NT2/D1 (cell line): ENCODE results near the gene CPNE1.

Experiments
- DNase-seq: peaks from one replicate; pipeline ENCODE4 v3.0.0-alpha.2; 2011; ENCODE audit warnings: low read depth, low spot score
- H3K27me3 ChIP-seq: 2 replicates; pipeline ENCODE4 v1.6.0; 2011; ENCODE audit warnings: mild to moderate bottlenecking; ENCODE audit not compliant: insufficient read length, insufficient read depth
- H3K36me3 ChIP-seq: 2 replicates; pipeline ENCODE4 v1.6.1; 2011; ENCODE audit warnings: mild to moderate bottlenecking, low read length, mixed read lengths; ENCODE audit not compliant: insufficient read depth, insufficient read length
- H3K4me1 ChIP-seq: 2 replicates; pipeline ENCODE4 v1.5.1; 2011; ENCODE audit not compliant: insufficient read depth, insufficient read length
- H3K4me3 ChIP-seq: 2 replicates; pipeline ENCODE4 v1.5.1; 2011; ENCODE audit warnings: low read depth; ENCODE audit not compliant: insufficient read length
- H3K9ac ChIP-seq: 2 replicates; pipeline ENCODE4 v1.6.0; 2011; ENCODE audit warnings: low read depth; ENCODE audit not compliant: insufficient read length
- H3K9me3 ChIP-seq: 2 replicates; pipeline ENCODE4 v1.5.1; 2011; ENCODE audit warnings: mild to moderate bottlenecking, low read length; ENCODE audit not compliant: insufficient read depth
- SUZ12 ChIP-seq: IDR thresholded peaks from 2 replicates; pipeline ENCODE4 v1.6.1; 2011; ENCODE audit not compliant: insufficient read length, insufficient read depth; ENCODE audit errors: extremely low read depth
- YY1 ChIP-seq: IDR thresholded peaks from 2 replicates; pipeline ENCODE4 v1.6.1; 2011; ENCODE audit not compliant: insufficient read length, insufficient read depth
- ZNF274 ChIP-seq: IDR thresholded peaks from 2 replicates; pipeline ENCODE4 v1.6.1; 2011; ENCODE audit warnings: mild to moderate bottlenecking, low read depth, low read length

Gene CPNE1

GRCh38 chr20:35604449-35604747, 60.3 kb downstream of the CPNE1 start:
- H3K27me3 ChIP-seq = peaks cover 44% of the 10 kb centered on the region
- TF ChIP-seq YY1 = no peak
- no peak for TF ChIP-seq ZNF274
- TF ChIP-seq SUZ12 = no peak
- H3K9ac ChIP-seq = no peak overlapping the region
- no peaks in the 10 kb centered on the region for H3K36me3 ChIP-seq
- no peaks in the 10 kb centered on the region for H3K9me3 ChIP-seq
- H3K4me1 ChIP-seq = peaks cover 13% of the 10 kb centered on the region
- no peak overlapping the region for H3K4me3 ChIP-seq
- DNase-seq = no peak

DNA sequence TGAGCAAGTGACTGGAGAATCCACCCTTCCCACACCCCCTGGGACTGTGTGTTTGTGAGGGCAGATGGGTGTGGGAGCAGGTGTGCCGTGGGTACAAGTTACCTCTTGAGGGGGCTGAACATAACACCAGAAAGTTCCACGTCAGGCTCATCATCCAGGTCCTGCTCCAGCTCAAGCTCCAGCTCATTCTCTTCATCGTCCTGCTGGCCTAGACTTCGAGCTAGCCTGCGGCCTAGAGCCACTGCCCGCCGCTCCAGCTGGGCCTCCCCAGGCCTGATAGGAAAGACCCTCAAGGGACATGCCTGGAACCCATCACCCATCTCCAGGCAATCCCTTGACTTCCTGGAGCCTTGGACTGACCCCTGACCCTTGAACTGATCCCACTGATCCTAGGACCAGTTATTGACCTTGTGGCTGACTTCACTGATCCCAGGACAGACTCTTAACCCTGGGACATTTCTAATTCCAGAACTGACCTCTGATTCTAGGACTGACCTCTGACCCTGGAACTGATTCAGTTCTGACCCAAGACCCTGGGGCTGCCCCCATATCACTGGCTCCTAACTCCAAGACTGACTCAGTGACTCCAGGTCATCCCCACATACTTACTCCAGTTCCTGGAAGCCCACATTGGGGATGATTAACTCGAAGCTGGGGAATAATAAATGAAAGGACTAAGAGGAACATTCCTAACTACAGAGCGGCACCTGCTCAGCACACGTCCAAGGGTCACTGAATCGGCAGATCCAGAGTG, 60.8 kb downstream of the CPNE1 start:
- TF ChIP-seq YY1 (no peak), ZNF274 (no peak), SUZ12 (no peak)
- peaks cover 14% of the 10 kb centered on the region for H3K4me1 ChIP-seq

GRCh38 chr20:35602851-35603495, 61.7 kb downstream of the CPNE1 start:
- TF ChIP-seq SUZ12 = no peak
- TF ChIP-seq YY1 = no peak
- TF ChIP-seq ZNF274 = no peak
- Histone ChIP-seq H3K27me3 (peaks cover 44% of the 10 kb centered on the region), H3K36me3 (no peaks in the 10 kb centered on the region), H3K4me3 (no peak overlapping the region), H3K4me1 (peaks cover 17% of the 10 kb centered on the region), H3K9me3 (no peaks in the 10 kb centered on the region), H3K9ac (no peak overlapping the region)
- no peak for DNase-seq

More for the DNA sequence above, 60.8 kb downstream of the CPNE1 start:
- no peak for DNase-seq
- Histone ChIP-seq H3K9ac (no peak overlapping the region), H3K27me3 (peaks cover 44% of the 10 kb centered on the region), H3K9me3 (no peaks in the 10 kb centered on the region), H3K36me3 (no peaks in the 10 kb centered on the region), H3K4me3 (no peak overlapping the region)

DNA sequence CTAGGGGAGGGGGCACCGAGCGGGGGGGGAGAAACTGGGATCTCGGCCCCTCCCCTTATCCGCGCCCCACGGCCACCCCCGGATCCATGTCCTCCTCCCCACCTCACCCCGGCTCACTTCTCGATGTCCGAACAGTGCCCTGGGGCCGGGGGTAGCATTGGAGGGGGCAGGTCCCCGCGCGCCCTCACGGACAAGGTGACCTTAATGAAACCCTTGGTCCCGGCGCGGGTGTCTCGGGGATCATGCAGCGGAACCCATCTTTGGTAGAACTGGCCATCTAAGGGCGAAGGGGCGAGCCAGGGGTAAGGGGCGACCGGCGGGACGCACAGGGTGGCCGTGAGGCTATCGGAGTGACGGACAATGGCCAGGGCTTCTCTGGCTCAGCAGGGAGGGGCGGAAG, 62.7 kb downstream of the CPNE1 start:
- peak overlapping the region; percentile 44 for H3K4me3 ChIP-seq

DNA sequence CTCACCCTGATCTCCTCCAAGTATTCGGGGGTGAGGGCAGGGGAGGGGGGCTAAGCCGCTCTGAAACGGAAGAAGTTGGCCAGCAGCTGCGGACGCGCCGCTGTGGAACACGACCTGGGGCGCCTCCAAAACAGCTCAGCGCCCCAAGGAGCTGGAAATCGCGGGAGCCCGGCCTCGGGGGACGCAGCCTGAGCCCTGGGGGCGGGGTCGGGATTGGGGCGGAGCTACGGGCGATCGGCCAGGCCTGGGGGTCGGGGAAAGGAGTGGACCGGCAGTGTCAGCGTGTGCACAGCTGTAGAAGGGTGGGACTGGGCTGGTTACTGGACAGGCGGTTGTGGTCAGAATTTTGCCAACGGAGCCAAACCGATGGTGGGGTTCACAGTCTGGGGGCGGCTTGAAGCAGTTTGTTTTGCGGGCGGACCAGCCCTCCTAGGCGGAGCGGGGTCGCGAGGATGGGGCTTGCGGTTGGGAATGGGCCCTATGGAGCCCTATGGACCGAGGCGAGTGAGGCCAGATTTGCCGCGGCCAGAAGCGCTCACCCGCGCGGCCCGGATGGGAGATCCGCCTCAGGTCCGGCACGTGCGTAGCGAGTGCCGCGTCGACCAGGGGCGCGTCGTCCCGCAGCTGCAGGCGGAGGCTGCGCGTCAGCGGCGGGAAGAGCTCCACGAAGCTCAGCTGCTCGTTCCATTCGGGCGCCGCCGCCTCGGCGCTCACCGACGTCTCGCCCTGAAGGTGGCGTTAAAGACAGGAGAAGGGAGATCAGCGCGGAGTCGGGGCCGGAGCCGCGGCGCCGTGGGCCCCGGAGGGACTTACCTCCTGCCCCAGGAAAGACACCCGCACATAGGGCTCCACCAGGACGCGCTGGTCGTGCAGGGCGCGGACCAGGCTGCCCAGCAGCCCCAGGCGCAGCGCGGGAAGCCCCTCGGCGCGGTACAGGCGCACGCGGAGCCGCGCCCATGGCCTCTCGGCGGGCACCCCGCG, 63.4 kb downstream of the CPNE1 start:
- peaks cover 44% of the 10 kb centered on the region for H3K27me3 ChIP-seq

More for the DNA sequence above, 62.7 kb downstream of the CPNE1 start:
- H3K27me3 ChIP-seq = peaks cover 44% of the 10 kb centered on the region
- H3K9ac ChIP-seq = peak overlapping the region; percentile 84
- DNase-seq = no peak
- no peak for TF ChIP-seq YY1
- TF ChIP-seq SUZ12 = no peak
- TF ChIP-seq ZNF274 = no peak
- peaks cover 22% of the 10 kb centered on the region for H3K4me1 ChIP-seq
- no peaks in the 10 kb centered on the region for H3K36me3 ChIP-seq
- no peaks in the 10 kb centered on the region for H3K9me3 ChIP-seq

DNA sequence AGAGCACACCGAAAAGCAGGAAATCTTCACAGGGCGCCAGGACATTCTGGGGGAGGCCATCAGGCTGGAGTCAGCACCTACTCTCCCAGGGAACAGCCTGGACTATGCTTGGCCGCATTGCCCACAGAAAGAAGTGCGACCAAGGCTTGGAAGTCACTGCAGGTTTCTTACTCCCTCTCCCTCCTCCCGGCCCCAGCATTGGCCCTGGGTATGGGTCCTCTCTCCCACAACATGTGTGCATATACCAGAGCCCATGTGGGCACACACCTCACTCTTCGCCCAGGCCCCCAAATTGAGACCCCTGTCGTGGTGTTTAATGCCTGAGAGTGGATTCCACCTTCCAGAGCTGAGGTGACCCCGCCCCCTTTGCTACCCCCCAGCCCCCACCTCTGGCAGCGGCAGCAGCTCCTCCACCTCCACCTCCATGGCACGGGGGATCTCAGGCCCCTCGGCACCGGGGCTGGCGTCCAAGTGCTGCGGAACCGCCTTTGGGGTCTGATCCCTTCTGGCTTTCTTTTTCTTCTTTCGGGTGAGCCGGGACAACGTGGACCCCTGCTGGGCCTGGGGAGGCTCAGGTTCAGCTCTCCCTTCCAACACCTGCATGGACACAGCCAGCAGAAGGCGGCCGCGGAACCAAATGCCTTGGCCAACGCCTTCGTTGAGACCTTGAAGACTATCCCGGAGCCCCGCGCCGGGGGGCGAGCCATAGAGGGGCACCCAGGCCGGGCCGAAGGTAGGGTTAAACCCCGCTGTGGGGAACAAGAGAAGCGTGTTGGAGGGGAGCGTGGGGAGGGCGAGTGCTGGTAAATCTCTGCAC, 64.3 kb downstream of the CPNE1 start:
- TF ChIP-seq ZNF274 = no peak
- DNase-seq = no peak
- H3K36me3 ChIP-seq = no peaks in the 10 kb centered on the region
- H3K9ac ChIP-seq = peak overlapping the region; percentile 84
- H3K9me3 ChIP-seq = no peaks in the 10 kb centered on the region
- H3K4me3 ChIP-seq = peak overlapping the region; percentile 44
- H3K27me3 ChIP-seq = peaks cover 44% of the 10 kb centered on the region
- H3K4me1 ChIP-seq = peaks cover 30% of the 10 kb centered on the region

More for the DNA sequence above, 63.4 kb downstream of the CPNE1 start:
- no peaks in the 10 kb centered on the region for H3K9me3 ChIP-seq
- H3K9ac ChIP-seq = peak overlapping the region; percentile 84
- peak; percentile 57 for DNase-seq
- H3K4me1 ChIP-seq = peaks cover 24% of the 10 kb centered on the region
- TF ChIP-seq ZNF274 (no peak), YY1 (no peak), SUZ12 (no peak)
- no peaks in the 10 kb centered on the region for H3K36me3 ChIP-seq
- H3K4me3 ChIP-seq = peak overlapping the region; percentile 44
